Head of caudate nucleus (tissue), 42 donors: ENCODE results near the gene PRUNE1.

Experiments
- DNase-seq, 42 donors: peaks; one replicate each; pipeline versions ENCODE4 v3.0.0 to v3.0.0-alpha.2; 2020 to 2021; ENCODE audit warnings: mixed read lengths in 7 of 42
- intact Hi-C: fragments of 100-400 bp; cut with DNase I; formaldehyde crosslinking; loops from one replicate; pipeline ENCODE4 v1.15.0; 2022

The PRUNE1 gene

GRCh38 chr1:151008244-151009205 is at the start of gene PRUNE1:
Gene PRUNE1 (plus strand): TSS chr1:151008449. CDS start chr1:151008633, 184 bp downstream.
- intact Hi-C loops, result no loop called here
- peak; percentile 90 to 98 (median 97) for DNase-seq

GRCh38 chr1:150960646-150961045 is 47.6 kb upstream of the PRUNE1 start:
- intact Hi-C loops, result no loop called here
- no peak for DNase-seq

- peak in 1 of 42 donors; percentile 7 for DNase-seq
- intact Hi-C loops, result no loop called here
Observed at GRCh38 chr1:150961756-150962155, 46.5 kb upstream of the PRUNE1 start.

- intact Hi-C loops, result no loop called here
- no peak for DNase-seq
Observed at GRCh38 chr1:150963321-150964163, 44.7 kb upstream of the PRUNE1 start.

- intact Hi-C loops, result no loop called here
- DNase-seq, result no peak
Observed at GRCh38 chr1:150964164-150964489, 44.1 kb upstream of the PRUNE1 start.

GRCh38 chr1:150965605-150966004 is 42.6 kb upstream of the PRUNE1 start:
- intact Hi-C loops, result no loop called here
- peak in 1 of 42 donors; percentile 16 for DNase-seq

GRCh38 chr1:150966011-150966410 is 42.2 kb upstream of the PRUNE1 start:
- DNase-seq, result peak in 21 of 42 donors; percentile 21 to 72 (median 49)
- intact Hi-C loops, result no loop called here

GRCh38 chr1:150967936-150968335 is 40.3 kb upstream of the PRUNE1 start:
- DNase-seq, result no peak
- intact Hi-C loops, result no loop called here

- DNase-seq, result peak; percentile 47 to 91 (median 78)
- intact Hi-C loops, result no loop called here
Observed at GRCh38 chr1:150968491-150968890, 39.8 kb upstream of the PRUNE1 start.

- intact Hi-C loops, result loop anchor here (10.0 kb wide), 2 partner anchors 45 to 95 kb away; partner anchors contain the start of genes ARNT and SETDB1
- DNase-seq, result no peak
Observed at GRCh38 chr1:150969626-150970025, 38.6 kb upstream of the PRUNE1 start.

- peak in 36 of 42 donors; percentile 12 to 74 (median 51) for DNase-seq
- intact Hi-C loops, result loop anchor here (10.0 kb wide), 2 partner anchors 46 to 96 kb away; partner anchors contain the start of genes ARNT and SETDB1
Observed at GRCh38 chr1:150970808-150971582, 37.3 kb upstream of the PRUNE1 start.

GRCh38 chr1:150971583-150972416 is 36.4 kb upstream of the PRUNE1 start:
- intact Hi-C loops, result loop anchor here (10.0 kb wide), 2 partner anchors 47 to 97 kb away; partner anchors contain the start of genes ARNT and SETDB1

GRCh38 chr1:150972417-150972940 is 35.8 kb upstream of the PRUNE1 start:
- DNase-seq, result no peak
- intact Hi-C loops, result loop anchor here (10.0 kb wide), 2 partner anchors 48 to 98 kb away; partner anchors contain the start of genes ARNT and SETDB1

More at GRCh38 chr1:150971583-150972416, 36.4 kb upstream of the PRUNE1 start:
- DNase-seq, result peak in 1 of 42 donors; percentile 26

GRCh38 chr1:150973258-150973835 is 34.9 kb upstream of the PRUNE1 start:
- intact Hi-C loops, result loop anchor here (10.0 kb wide), 2 partner anchors 49 to 99 kb away; partner anchors contain the start of genes ARNT and SETDB1
- peak in 4 of 42 donors; percentile 23 to 43 (median 31) for DNase-seq

GRCh38 chr1:150973836-150974579 is 34.2 kb upstream of the PRUNE1 start:
- intact Hi-C loops, result loop anchor here (10.0 kb wide), 2 partner anchors 49 to 99 kb away; partner anchors contain the start of genes ARNT and SETDB1
- DNase-seq, result peak in 36 of 42 donors; percentile 21 to 69 (median 40)
